Transverse colon (tissue), 4 donors: ENCODE measurements around the gene SHC2. TPM values are rescaled to one million over a fixed set of nuclear protein-coding genes. Genes with fewer than 3 reads are reported as not detected.

Source experiments
- DNase-seq: peaks from one replicate; pipeline ENCODE4 v3.0.0-alpha.2; 2019
- H3K27ac ChIP-seq, 4 donors: fragments of 200-600 bp; sonication (generic); 2 replicates each; pipeline ENCODE4 v1.5.1; 2016 to 2018; ENCODE audit warnings: inconsistent platforms in 4 of 4
- H3K27me3 ChIP-seq: fragments of 200-600 bp; sonication (generic); 2 replicates; pipeline ENCODE4 v1.5.1; 2017; ENCODE audit warnings: inconsistent platforms
- H3K36me3 ChIP-seq, 4 donors: fragments of 200-600 bp; sonication (generic); 2 replicates each; pipeline ENCODE4 v1.5.1; 2017 to 2019; ENCODE audit warnings: inconsistent platforms in 4 of 4
- H3K4me1 ChIP-seq, 4 donors: fragments of 200-600 bp; sonication (generic); 2 replicates each; pipeline ENCODE4 v1.5.1; 2017 to 2020; ENCODE audit warnings: inconsistent platforms in 4 of 4
- H3K4me3 ChIP-seq, 4 donors: fragments of 200-600 bp; sonication (generic); 1 replicate in 1 of 4; 2 replicates in 3 of 4; pipeline versions ENCODE4 v1.5.1 to v1.6.1; 2017 to 2019; ENCODE audit warnings: inconsistent platforms in 4 of 4
- H3K9me3 ChIP-seq, 2 donors: fragments of 200-600 bp; sonication (generic); 2 replicates each; pipeline ENCODE4 v1.5.1; 2017 to 2019; ENCODE audit warnings: inconsistent platforms in 2 of 2
- CTCF ChIP-seq, 5 experiments: fragments of 200-600 bp in 3 of 5; fragments of 450-650 bp in 2 of 5; sonication (generic) in 3 of 5; IDR thresholded peaks; 1 replicate in 2 of 5; 2 replicates in 3 of 5; pipeline ENCODE4 v1.5.1; 2016 to 2017; ENCODE audit warnings: antibody characterized with exemption in 5 of 5, inconsistent platforms in 3 of 5, mild to moderate bottlenecking in 2 of 5, moderate library complexity in 1 of 5
- EP300 ChIP-seq: sonication (generic); formaldehyde crosslinking; IDR thresholded peaks from one replicate; pipeline ENCODE4 v1.6.1; 2017; ENCODE audit warnings: antibody characterized with exemption, low read depth
- POLR2A ChIP-seq: fragments of 450-650 bp; IDR thresholded peaks from one replicate; pipeline ENCODE4 v1.6.1; 2016; ENCODE audit warnings: antibody characterized with exemption, mild to moderate bottlenecking, moderate library complexity
- POLR2AphosphoS5 ChIP-seq, 3 donors: sonication (generic); formaldehyde crosslinking; IDR thresholded peaks; one replicate each; pipeline ENCODE4 v1.6.1; 2016; ENCODE audit warnings: antibody characterized with exemption in 3 of 3
- WGBS, 2 donors: methylation state at CpG; one replicate each; pipeline ENCODE4 v1.1.5; 2018; ENCODE audit warnings: low coverage in 1 of 2; 5-methylcytosine and 5-hydroxymethylcytosine counted together
- in situ Hi-C, 4 donors: fragments of 200-750 bp; cut with MboI; loops; one replicate each; pipeline versions ENCODE4 v1.15.0 to v1.15.1; 2017; ENCODE audit warnings: low sequenced_read_pairs in 3 of 4, low pct_ligation_motif_present in 1 of 4, low pct_unique_long_range_greater_than_20kb in 1 of 4
- intact Hi-C: fragments of 100-400 bp; cut with DNase I; formaldehyde crosslinking; loops from one replicate; pipeline ENCODE4 v1.15.1; 2023; ENCODE audit warnings: low total_unique reads
- total RNA-seq, 4 donors: library from RNA; depleted of rRNA; stranded (reverse); fragments of >200 nt; gene quantifications; one replicate each; pipeline ENCODE4 v1.1.0, GENCODE V29; 2016

The SHC2 gene
- total RNA-seq, 4 donors from 2014 or later: 6.3 to 30.3 (median 11.1) TPM

DNA sequence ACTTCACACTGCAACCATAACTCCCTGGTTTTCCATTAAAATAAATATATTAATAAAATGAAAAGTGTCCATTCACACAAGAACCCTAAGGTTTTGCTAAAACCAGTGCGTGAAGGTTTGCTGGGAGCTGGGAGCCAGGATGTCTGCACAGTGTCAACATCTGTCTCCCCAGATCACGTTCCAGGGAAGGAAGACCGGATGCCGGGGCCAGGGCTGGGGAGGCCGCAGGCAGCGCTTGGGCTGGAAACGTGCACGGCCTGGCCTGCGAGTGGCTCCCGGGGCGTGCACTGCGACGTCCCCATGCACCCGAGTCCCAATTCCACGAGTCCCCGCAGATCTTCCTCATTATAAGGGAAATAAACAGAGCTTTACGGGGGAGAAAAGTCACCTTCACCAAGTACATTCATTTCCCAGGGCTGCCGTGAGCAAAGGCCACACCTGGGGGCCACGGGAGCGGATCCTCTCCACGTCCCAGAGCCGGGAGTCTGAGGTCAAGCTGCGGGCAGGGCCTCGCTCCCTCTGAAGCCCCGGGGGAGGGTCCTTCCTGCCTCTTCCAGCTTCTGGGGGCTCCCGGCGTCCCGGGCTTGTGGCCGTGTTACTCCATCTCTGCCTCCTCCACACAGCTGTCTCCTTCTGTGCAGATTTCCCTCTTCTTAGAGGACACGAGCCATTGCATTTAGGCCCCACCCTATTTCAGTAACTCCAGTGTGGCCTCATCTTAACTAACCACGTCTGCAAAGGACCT lies 12.8 kb downstream of the SHC2 start:
- H3K9me3 ChIP-seq: no peaks in the 10 kb centered on the region
- H3K27ac ChIP-seq: peak overlapping the region in 3 of 4 donors; percentile 43 to 69 (median 60)
- peak; percentile 17 for DNase-seq
- in situ Hi-C loops: no loop called here
- 62% methylated on average over 31 of the region's 31 CpGs; no CpG with 5 or more reads in 1 of the 2 donors for WGBS, 2 donors
- peaks cover 0 to 11% (median 0%) of the 10 kb centered on the region in 4 donors for H3K4me1 ChIP-seq
- intact Hi-C loops: no loop called here
- no peaks in the 10 kb centered on the region for H3K27me3 ChIP-seq
- no peak overlapping the region for H3K4me3 ChIP-seq
- TF ChIP-seq POLR2A (no peak), POLR2AphosphoS5 (IDR thresholded peaks at IDR 0.05) (peak; percentile 38 to 80 (median 58)), CTCF (IDR thresholded peaks at IDR 0.05) (no peak), EP300 (no peak)
- no peaks in the 10 kb centered on the region for H3K36me3 ChIP-seq

GRCh38 chr19:447064-447426 lies 13.8 kb downstream of the SHC2 start:
- intact Hi-C loops (no loop called here), in situ Hi-C loops (no loop called here)
- H3K27ac ChIP-seq: peak overlapping the region in 1 of 4 donors; percentile 18
- peaks cover 0 to 11% (median 0%) of the 10 kb centered on the region in 4 donors for H3K4me1 ChIP-seq
- H3K9me3 ChIP-seq: no peaks in the 10 kb centered on the region
- no peak overlapping the region for H3K4me3 ChIP-seq
- H3K27me3 ChIP-seq: no peaks in the 10 kb centered on the region
- no peaks in the 10 kb centered on the region for H3K36me3 ChIP-seq
- TF ChIP-seq POLR2A (no peak), POLR2AphosphoS5 (IDR thresholded peaks at IDR 0.05) (no peak), EP300 (no peak), CTCF (IDR thresholded peaks at IDR 0.05) (no peak)
- no peak for DNase-seq
- 85 to 88% methylated on average over 11 to 24 of the region's 24 CpGs for WGBS, 2 donors

DNA sequence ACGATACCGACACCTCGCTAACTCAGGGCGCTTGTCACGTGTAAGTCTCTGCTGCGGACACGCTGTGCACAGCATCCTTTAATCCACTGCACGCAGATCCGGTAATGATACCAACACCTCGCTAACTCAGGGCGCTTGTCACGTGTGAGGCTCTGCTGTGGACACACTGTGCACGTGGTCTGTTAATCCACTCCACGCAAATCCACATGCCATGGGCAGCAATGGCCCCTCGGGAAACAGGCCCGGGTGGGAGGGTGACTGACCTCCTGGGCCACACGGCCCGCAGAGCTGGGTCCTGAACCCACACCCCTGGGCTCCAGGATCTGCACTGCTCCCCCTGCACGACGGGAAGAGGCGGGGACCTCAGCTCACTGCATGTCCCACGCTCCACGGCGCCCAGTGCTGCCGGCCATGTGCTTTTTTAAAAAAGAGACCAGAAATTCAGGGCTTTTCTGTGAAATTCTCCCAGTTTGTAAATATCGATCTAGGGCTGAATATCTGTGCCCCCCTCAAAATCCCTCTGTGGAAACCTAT lies 16.1 kb downstream of the SHC2 start:
- Histone ChIP-seq H3K4me1 (peaks cover 0 to 11% (median 0%) of the 10 kb centered on the region in 4 donors), H3K27me3 (no peaks in the 10 kb centered on the region), H3K27ac (no peak overlapping the region), H3K36me3 (no peaks in the 10 kb centered on the region), H3K4me3 (no peak overlapping the region), H3K9me3 (no peaks in the 10 kb centered on the region)
- no peak for TF ChIP-seq CTCF (IDR thresholded peaks at IDR 0.05)
- no peak for TF ChIP-seq POLR2AphosphoS5 (IDR thresholded peaks at IDR 0.05)
- no peak for TF ChIP-seq EP300
- no peak for TF ChIP-seq POLR2A
- in situ Hi-C loops (no loop called here), intact Hi-C loops (no loop called here)
- DNase-seq: no peak
- 94% methylated on average over 13 to 26 of the region's 26 CpGs for WGBS, 2 donors

DNA sequence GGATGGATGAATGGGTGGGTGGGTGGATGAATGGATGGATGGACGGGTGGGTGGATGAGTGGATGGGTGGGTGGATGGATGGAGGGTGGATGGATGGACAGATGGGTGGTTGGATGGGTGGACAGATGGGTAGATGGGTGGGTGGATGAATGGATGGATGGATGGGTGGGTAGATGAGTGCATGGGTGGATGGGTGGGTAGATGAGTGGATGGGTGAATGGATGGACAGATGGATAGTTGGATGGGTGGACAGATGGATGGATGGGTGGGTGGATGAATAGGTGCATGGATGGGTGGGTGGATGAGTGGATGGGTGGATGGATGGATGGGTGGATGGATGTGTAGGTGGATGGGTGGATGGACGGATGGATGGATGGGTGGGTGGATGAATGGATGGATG lies 17.8 kb downstream of the SHC2 start:
- H3K9me3 ChIP-seq: no peaks in the 10 kb centered on the region
- no peak overlapping the region for H3K27ac ChIP-seq
- H3K36me3 ChIP-seq: no peaks in the 10 kb centered on the region
- no peak overlapping the region for H3K4me3 ChIP-seq
- intact Hi-C loops (no loop called here), in situ Hi-C loops (no loop called here)
- no peaks in the 10 kb centered on the region for H3K27me3 ChIP-seq
- 71 to 80% methylated on average over 2 of the region's 2 CpGs for WGBS, 2 donors
- no peak for DNase-seq
- H3K4me1 ChIP-seq: peaks cover 0 to 8% (median 0%) of the 10 kb centered on the region in 4 donors
- no peak for TF ChIP-seq POLR2A
- no peak for TF ChIP-seq EP300
- TF ChIP-seq CTCF (IDR thresholded peaks at IDR 0.05): no peak
- no peak for TF ChIP-seq POLR2AphosphoS5 (IDR thresholded peaks at IDR 0.05)
